Measurements from ENCODE around the gene PATJ.
"Not testable (repeated sequence)": the region's sequence is repeated elsewhere in the genome, so short reads cannot be mapped to it uniquely, and the experiment has no call there.

- not testable (repeated sequence) for TF ChIP-seq CTCF (IDR thresholded peaks at IDR 0.05); TAF1 (IDR thresholded peaks at IDR 0.05; ENCODE audit: borderline replicate concordance, low read depth, low read length); JUND (IDR thresholded peaks at IDR 0.05); RFX5 (IDR thresholded peaks at IDR 0.05; ENCODE audit: low read length); YY1 (IDR thresholded peaks at IDR 0.05; ENCODE audit: low read depth); NFIC (IDR thresholded peaks at IDR 0.05; ENCODE audit: borderline replicate concordance); PBX3 (IDR thresholded peaks at IDR 0.05); RCOR1 (IDR thresholded peaks at IDR 0.05; ENCODE audit: low read length); MEF2A (IDR thresholded peaks at IDR 0.05; ENCODE audit: borderline replicate concordance, low read depth); CHD2 (IDR thresholded peaks at IDR 0.05; ENCODE audit: low read length, partially characterized antibody); MAX (IDR thresholded peaks at IDR 0.05; ENCODE audit: low read depth); TEAD4 (IDR thresholded peaks at IDR 0.05; ENCODE audit: borderline replicate concordance, insufficient read depth)
Measured at GRCh38 chr1:61890435-61890834, 148.2 kb downstream of the PATJ start.

Measured in SK-N-SH (cell line).